ENCODE measurements around the gene ICAM1. TPM values are rescaled to one million over a fixed set of nuclear protein-coding genes. Genes with fewer than 3 reads are reported as not detected.
A peak's percentile ranks its signal among the peaks of the same experiment; 100 is the strongest.

ICAM1 gene, protein sequence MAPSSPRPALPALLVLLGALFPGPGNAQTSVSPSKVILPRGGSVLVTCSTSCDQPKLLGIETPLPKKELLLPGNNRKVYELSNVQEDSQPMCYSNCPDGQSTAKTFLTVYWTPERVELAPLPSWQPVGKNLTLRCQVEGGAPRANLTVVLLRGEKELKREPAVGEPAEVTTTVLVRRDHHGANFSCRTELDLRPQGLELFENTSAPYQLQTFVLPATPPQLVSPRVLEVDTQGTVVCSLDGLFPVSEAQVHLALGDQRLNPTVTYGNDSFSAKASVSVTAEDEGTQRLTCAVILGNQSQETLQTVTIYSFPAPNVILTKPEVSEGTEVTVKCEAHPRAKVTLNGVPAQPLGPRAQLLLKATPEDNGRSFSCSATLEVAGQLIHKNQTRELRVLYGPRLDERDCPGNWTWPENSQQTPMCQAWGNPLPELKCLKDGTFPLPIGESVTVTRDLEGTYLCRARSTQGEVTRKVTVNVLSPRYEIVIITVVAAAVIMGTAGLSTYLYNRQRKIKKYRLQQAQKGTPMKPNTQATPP
- total RNA-seq (2022) (91.0 and 147 TPM in 2 replicates), Bru-seq, nascent RNA (percentile 85 among the genes with signal in this experiment), BruChase-seq, experiment 1, labeled RNA remaining after a 6-hour chase (percentile 98 among the genes with signal in this experiment), BruChase-seq, experiment 2, labeled RNA remaining after a 2-hour chase (percentile 97 among the genes with signal in this experiment)
- long read RNA-seq, transcript ICAM1-201 (7 exons, 3,252 nt) = major isoform, 121 of 163 reads
- long read RNA-seq, partial matches to known transcripts = 15 of 163 reads
- long read RNA-seq, other reads (novel, unspliced or antisense) = 27 of 163 reads

- Mint-ChIP-seq H3K27ac (ENCODE audit: unreplicated experiment) (peak within 1 kb of the TSS; percentile 42), H3K27me3 (ENCODE audit: unreplicated experiment) (no peaks in the 10 kb centered on the region), H3K4me3 (ENCODE audit: low read depth, unreplicated experiment) (peak within 1 kb of the TSS; percentile 71), H3K4me1 (ENCODE audit: low read depth, unreplicated experiment) (peaks cover 23% of the 10 kb centered on the region), H3K36me3 (ENCODE audit: insufficient read depth, unreplicated experiment) (peaks cover 63% of the 10 kb centered on the region), H3K9me3 (ENCODE audit: low read depth, unreplicated experiment) (no peaks in the 10 kb centered on the region)
- CTCF ChIA-PET = interaction anchor here (0.6 to 3.7 kb wide), 10 partner anchors 9 to 584 kb away, joined by 3 to 40 read pairs (median 4); partner anchors contain the start of gene ICAM4
- BruUV-seq (replicated peaks) = TSS peak; percentile 96
- peak; percentile 78 for DNase-seq
- intact Hi-C loops (cut with micrococcal nuclease; ENCODE audit: unreplicated experiment) = no loop called here
- TF ChIP-seq, protein P1, sequence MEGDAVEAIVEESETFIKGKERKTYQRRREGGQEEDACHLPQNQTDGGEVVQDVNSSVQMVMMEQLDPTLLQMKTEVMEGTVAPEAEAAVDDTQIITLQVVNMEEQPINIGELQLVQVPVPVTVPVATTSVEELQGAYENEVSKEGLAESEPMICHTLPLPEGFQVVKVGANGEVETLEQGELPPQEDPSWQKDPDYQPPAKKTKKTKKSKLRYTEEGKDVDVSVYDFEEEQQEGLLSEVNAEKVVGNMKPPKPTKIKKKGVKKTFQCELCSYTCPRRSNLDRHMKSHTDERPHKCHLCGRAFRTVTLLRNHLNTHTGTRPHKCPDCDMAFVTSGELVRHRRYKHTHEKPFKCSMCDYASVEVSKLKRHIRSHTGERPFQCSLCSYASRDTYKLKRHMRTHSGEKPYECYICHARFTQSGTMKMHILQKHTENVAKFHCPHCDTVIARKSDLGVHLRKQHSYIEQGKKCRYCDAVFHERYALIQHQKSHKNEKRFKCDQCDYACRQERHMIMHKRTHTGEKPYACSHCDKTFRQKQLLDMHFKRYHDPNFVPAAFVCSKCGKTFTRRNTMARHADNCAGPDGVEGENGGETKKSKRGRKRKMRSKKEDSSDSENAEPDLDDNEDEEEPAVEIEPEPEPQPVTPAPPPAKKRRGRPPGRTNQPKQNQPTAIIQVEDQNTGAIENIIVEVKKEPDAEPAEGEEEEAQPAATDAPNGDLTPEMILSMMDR (IDR thresholded peaks at IDR 0.05; ENCODE audit: unreplicated experiment) = no peak
Observed at GRCh38 chr19:10270616-10271394, at the start of gene ICAM1. Gene ICAM1 (plus strand): TSS chr19:10271120. CDS start chr19:10271160, 40 bp downstream.

DNA sequence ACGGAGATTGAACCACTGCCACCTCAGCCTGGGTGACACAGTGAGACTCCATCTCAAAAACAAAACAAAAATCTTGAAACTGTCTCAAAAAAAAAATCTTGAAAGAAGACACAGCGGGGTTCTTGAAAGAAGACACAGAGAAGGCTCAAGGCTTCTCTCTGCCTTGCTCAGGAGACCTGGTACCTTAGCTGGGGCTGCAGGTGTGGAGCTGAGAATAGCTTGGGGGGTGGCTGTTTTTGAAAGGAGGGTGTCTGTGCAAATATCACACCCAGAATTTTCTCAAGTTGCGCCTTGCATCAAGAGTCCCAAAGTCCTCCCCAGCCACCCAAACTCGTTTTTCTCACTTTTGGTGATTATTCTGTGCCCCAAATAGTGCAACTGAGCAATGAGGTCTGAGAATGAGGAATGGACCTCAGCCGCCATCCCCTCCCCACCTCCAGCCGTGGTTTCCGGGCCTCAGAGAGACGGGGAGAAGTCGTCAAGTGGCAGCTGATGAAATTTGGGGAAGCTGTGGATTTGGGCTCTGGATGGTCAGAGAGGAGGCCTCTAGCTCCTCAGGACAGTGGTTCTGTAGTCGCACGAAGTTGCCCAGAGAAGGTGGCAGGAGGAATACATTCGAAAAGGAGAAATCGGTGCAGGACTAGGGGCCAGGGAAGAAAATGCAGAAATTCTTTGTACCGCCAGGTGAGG, 48.6 kb upstream of the ICAM1 start:
- H3K27ac Mint-ChIP-seq (ENCODE audit: unreplicated experiment) = no peak overlapping the region
- CTCF ChIA-PET = no interaction called here
- H3K4me3 Mint-ChIP-seq (ENCODE audit: low read depth, unreplicated experiment) = no peak overlapping the region
- intact Hi-C loops (cut with micrococcal nuclease; ENCODE audit: unreplicated experiment) = no loop called here
- DNase-seq = no peak
- H3K27me3 Mint-ChIP-seq (ENCODE audit: unreplicated experiment) = no peaks in the 10 kb centered on the region
- TF ChIP-seq, protein P1 (IDR thresholded peaks at IDR 0.05; ENCODE audit: unreplicated experiment) = no peak
- H3K4me1 Mint-ChIP-seq (ENCODE audit: low read depth, unreplicated experiment) = no peaks in the 10 kb centered on the region
- H3K36me3 Mint-ChIP-seq (ENCODE audit: insufficient read depth, unreplicated experiment) = no peaks in the 10 kb centered on the region
- H3K9me3 Mint-ChIP-seq (ENCODE audit: low read depth, unreplicated experiment) = no peaks in the 10 kb centered on the region
- no TSS peak for BruUV-seq (replicated peaks)

DNA sequence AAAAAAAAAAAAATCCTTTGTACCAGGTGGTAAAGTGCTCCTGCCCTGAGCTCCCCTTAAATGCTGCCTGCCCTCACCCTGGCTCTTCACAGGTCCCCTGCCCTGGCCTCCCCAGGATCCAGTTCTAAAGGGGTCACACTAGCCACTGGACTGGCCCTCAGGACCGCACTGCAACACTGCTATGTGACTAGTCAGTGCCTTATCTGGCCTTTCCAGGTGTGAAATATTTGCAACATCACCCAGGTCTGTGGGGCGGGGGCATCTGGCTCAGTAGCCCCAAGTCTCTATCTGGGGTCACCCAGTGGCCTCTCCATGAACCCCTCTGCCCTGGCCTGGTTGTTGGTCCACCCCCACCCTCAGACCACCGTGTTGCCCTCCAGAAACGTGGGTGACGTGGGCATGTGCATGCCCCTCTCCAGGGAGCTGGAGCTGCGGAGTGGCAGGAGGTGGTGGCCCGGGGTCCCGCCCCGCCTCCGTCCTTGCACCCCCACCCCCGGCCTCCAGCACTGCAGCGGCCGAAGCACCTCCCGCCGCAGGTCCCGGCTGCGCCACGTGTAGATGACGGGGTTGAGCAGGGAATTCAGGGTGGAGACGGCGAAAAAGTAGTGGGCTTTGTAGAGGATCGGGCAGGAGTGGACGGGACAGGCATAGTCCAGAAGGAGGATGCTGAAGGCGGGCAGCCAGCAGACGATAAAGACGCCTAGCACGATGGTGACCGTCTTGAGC, 47.3 kb upstream of the ICAM1 start:
- CTCF ChIA-PET = no interaction called here
- H3K4me3 Mint-ChIP-seq (ENCODE audit: low read depth, unreplicated experiment) = no peak overlapping the region
- TF ChIP-seq, protein P1 (IDR thresholded peaks at IDR 0.05; ENCODE audit: unreplicated experiment) = no peak
- H3K36me3 Mint-ChIP-seq (ENCODE audit: insufficient read depth, unreplicated experiment) = no peaks in the 10 kb centered on the region
- H3K4me1 Mint-ChIP-seq (ENCODE audit: low read depth, unreplicated experiment) = no peaks in the 10 kb centered on the region
- no peak for DNase-seq
- H3K27me3 Mint-ChIP-seq (ENCODE audit: unreplicated experiment) = no peaks in the 10 kb centered on the region
- intact Hi-C loops (cut with micrococcal nuclease; ENCODE audit: unreplicated experiment) = no loop called here
- BruUV-seq (replicated peaks) = no TSS peak
- H3K27ac Mint-ChIP-seq (ENCODE audit: unreplicated experiment) = no peak overlapping the region
- H3K9me3 Mint-ChIP-seq (ENCODE audit: low read depth, unreplicated experiment) = no peaks in the 10 kb centered on the region
